ENCODE results near the gene DNAJC21.

DNA sequence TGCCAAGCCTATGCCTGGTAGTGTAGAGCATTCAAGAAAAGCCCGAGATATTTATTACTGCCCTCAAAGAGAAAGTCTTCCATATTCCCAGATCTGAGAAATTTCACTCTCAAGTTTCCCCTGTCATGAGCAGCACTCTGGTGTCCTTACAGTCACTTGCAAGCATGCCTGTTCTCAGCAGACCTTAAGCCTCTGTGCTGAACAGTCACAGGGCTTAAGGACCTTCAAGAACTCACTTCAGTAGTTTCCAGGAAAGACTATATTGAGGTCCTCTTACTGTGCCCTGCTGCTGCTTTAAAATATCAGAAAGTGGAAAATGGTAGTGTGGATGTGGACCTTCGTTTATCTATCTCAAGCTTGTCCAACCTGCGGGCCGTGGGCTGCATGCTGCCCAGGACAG lies 53.5 kb downstream of the DNAJC21 start:
- TF ChIP-seq CTCF (IDR thresholded peaks at IDR 0.05) (no peak), POLR2A (IDR thresholded peaks at IDR 0.05) (no peak), EP300 (IDR thresholded peaks at IDR 0.05) (no peak)
